Uterus (tissue), 2 donors: Measurements from ENCODE around the gene CYS1.
A peak's percentile ranks its signal among the peaks of the same experiment; 100 is the strongest.

Experiments
- CTCF ChIP-seq, 4 experiments: fragments of 200-600 bp in 2 of 4; fragments of 450-650 bp in 2 of 4; sonication (generic) in 2 of 4; IDR thresholded peaks; one replicate each; pipeline ENCODE4 v1.5.1; 2016 to 2019; ENCODE audit warnings: antibody characterized with exemption in 4 of 4, mild to moderate bottlenecking in 2 of 4, moderate library complexity in 1 of 4
- POLR2A ChIP-seq, 2 donors: fragments of 450-650 bp; IDR thresholded peaks; one replicate each; pipeline ENCODE4 v1.6.1; 2016; ENCODE audit warnings: antibody characterized with exemption in 2 of 2, mild to moderate bottlenecking in 1 of 2, moderate library complexity in 1 of 2

GRCh38 chr2:10043256-10043905 lies 36.8 kb downstream of the CYS1 start, which contains the start of gene KLF11:
- TF ChIP-seq POLR2A (IDR thresholded peaks at IDR 0.05): peak in 1 of 2 donors; percentile 85
- no peak for TF ChIP-seq CTCF (IDR thresholded peaks at IDR 0.05)
